PC-3 (cell line): Measurements from ENCODE around the gene FBXW5. TPM values are rescaled to one million over a fixed set of nuclear protein-coding genes. Genes with fewer than 3 reads are reported as not detected.

Source experiments
- ATAC-seq: fragments of 200-7000 bp; cut with Tn5 transposase; 2 replicates; pipeline ENCODE4 v1.9.1; 2020; ENCODE audit warnings: mild to moderate bottlenecking, moderate library complexity
- BruUV-seq: library from RNA; stranded (reverse); fragments of 400-500 nt; replicated peaks from 2 replicates; lab custom pipeline; 2021; lab: Mats Ljungman, UMichigan
- CTCF ChIA-PET: fragments of 300-600 bp; sonication (Branson Sonifier 250); formaldehyde crosslinking; loops from one replicate; lab custom pipeline; 2022; ENCODE audit warnings: antibody characterized with exemption; lab: Charles Lee
- POLR2A ChIA-PET: fragments of 300-600 bp; sonication (Branson Sonifier 250); formaldehyde crosslinking; loops from one replicate; lab custom pipeline; 2022; ENCODE audit warnings: antibody characterized with exemption; ENCODE audit not compliant: unreplicated experiment; lab: Charles Lee
- DNase-seq: peaks from one replicate; pipeline ENCODE4 v3.0.0-alpha.2; 2015
- H2AFZ ChIP-seq: fragments of 300-600 bp; sonication (generic); 2 replicates; pipeline ENCODE4 v1.6.0; 2016; ENCODE audit warnings: antibody characterized with exemption, low read length
- H3F3A ChIP-seq: fragments of 300-600 bp; sonication (generic); one replicate; pipeline ENCODE4 v1.6.0; 2017; ENCODE audit warnings: antibody characterized with exemption, low read length, control low read depth, mild to moderate bottlenecking; ENCODE audit not compliant: unreplicated experiment
- H3K27ac ChIP-seq: fragments of 300-600 bp; sonication (generic); 2 replicates; pipeline ENCODE4 v1.5.1; 2016; ENCODE audit warnings: mild to moderate bottlenecking, low read length
- H3K27me3 ChIP-seq: fragments of 300-600 bp; sonication (generic); 2 replicates; pipeline ENCODE4 v1.6.1; 2016; ENCODE audit warnings: low read length, mixed read lengths
- H3K36me3 ChIP-seq: fragments of 300-600 bp; sonication (generic); 2 replicates; pipeline ENCODE4 v1.6.1; 2016; ENCODE audit warnings: low read depth, mixed run types, low read length, mixed read lengths
- H3K4me1 ChIP-seq: fragments of 300-600 bp; sonication (generic); 2 replicates; pipeline ENCODE4 v1.5.1; 2016; ENCODE audit warnings: low read length; ENCODE audit not compliant: insufficient read depth
- H3K4me2 ChIP-seq: fragments of 300-600 bp; sonication (generic); 2 replicates; pipeline ENCODE4 v1.6.0; 2016; ENCODE audit warnings: low read length
- H3K4me3 ChIP-seq: fragments of 300-600 bp; sonication (generic); 2 replicates; pipeline ENCODE4 v1.5.1; 2016; ENCODE audit warnings: mild to moderate bottlenecking, low read length, mixed read lengths
- H3K79me2 ChIP-seq: fragments of 300-600 bp; sonication (generic); 2 replicates; pipeline ENCODE4 v1.6.1; 2017; ENCODE audit warnings: low read length, mixed read lengths
- H3K9ac ChIP-seq: fragments of 300-600 bp; sonication (generic); 2 replicates; pipeline ENCODE4 v1.6.0; 2016; ENCODE audit warnings: mild to moderate bottlenecking, low read length
- H3K9me2 ChIP-seq: fragments of 300-600 bp; sonication (generic); replicated peaks from 2 replicates; pipeline ENCODE4 v1.6.1; 2016; ENCODE audit warnings: mixed run types, low read length, mixed read lengths
- H3K9me3 ChIP-seq: fragments of 300-600 bp; sonication (generic); 2 replicates; pipeline ENCODE4 v1.6.1; 2016; ENCODE audit warnings: low read length, mixed read lengths
- H4K20me1 ChIP-seq: fragments of 300-600 bp; sonication (generic); 2 replicates; pipeline ENCODE4 v1.6.1; 2016; ENCODE audit warnings: low read length, mixed read lengths
- EZH2 ChIP-seq: fragments of 300-600 bp; sonication (generic); IDR thresholded peaks from one replicate; pipeline ENCODE4 v1.6.1; 2017; ENCODE audit warnings: antibody characterized with exemption, mild to moderate bottlenecking, low read length; ENCODE audit not compliant: unreplicated experiment
- EZH2phosphoT487 ChIP-seq: fragments of 300-600 bp; sonication (generic); IDR thresholded peaks from 2 replicates; pipeline ENCODE4 v1.6.1; 2018; ENCODE audit warnings: mild to moderate bottlenecking, antibody characterized with exemption, low read length, borderline replicate concordance
- intact Hi-C: fragments of 100-400 bp; cut with micrococcal nuclease; formaldehyde crosslinking; loops from 2 replicates; pipeline ENCODE4 v1.9.0; 2023
- total RNA-seq: library from RNA; depleted of rRNA; stranded (reverse); fragments of >200 nt; gene quantifications from 2 replicates; pipeline ENCODE4 v1.2.3, GENCODE V29; 2014
- TF ChIP-seq, protein P1 (sequence below): fragments of 300-600 bp; sonication (generic); conservative IDR thresholded peaks from 2 replicates; pipeline ENCODE4 v1.5.1; 2017; ENCODE audit warnings: antibody characterized with exemption, low read depth, mild to moderate bottlenecking, low read length

Gene FBXW5
- total RNA-seq, 1 experiment from 2014 or later = 138 TPM

GRCh38 chr9:136941231-136942111 lies 3.1 kb downstream of the FBXW5 start:
- intact Hi-C loops = no loop called here
- BruUV-seq = no TSS peak

DNA sequence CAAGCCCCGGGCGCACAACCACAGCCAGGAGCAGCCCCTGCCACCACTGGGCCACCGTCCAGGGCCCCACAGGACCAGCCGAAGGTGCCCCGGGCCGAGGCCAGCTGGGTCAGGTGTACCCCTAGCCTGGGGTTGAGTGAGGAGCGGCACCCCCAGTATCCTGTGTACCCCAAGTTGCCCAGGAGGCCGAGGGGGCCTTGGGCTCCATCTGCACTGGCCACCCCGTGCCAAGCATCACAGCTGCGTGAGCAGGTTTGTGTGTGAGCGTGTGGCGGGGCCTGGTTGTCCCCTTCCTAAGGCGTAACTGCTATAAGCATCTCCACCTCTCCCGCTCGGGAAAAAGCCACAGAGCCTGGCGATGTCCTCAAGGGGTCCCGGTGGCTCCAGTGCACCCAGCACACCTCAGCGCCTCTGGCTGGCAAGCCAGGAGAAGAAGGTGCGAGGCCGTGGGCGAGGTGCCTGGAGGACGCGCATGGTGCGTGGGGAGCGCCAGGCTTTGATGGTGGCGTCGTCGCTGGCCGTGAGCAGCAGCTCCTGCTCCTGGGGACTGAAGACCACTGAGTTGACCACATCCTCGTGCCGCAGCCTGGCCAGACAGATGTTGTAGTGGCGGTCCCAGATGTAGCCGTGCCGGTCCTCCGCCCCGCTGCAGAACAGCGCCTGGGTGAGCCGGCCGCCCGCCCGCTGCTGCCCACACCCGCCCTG lies 3.9 kb downstream of the FBXW5 start:
- Histone ChIP-seq H3K36me3 (no peaks in the 10 kb centered on the region; the same call in 1 of the 2 replicates), H3K9ac (no peak overlapping the region), H3K4me2 (no peak overlapping the region), H3K27me3 (no peaks in the 10 kb centered on the region), H4K20me1 (no peaks in the 10 kb centered on the region), H3K9me3 (no peaks in the 10 kb centered on the region), H3K4me1 (no peaks in the 10 kb centered on the region; the same call in 1 of the 2 replicates), H3K4me3 (no peak overlapping the region), H2AFZ (no peak overlapping the region), H3K9me2 (no peaks in the 10 kb centered on the region), H3F3A (no peaks in the 10 kb centered on the region), H3K79me2 (peaks cover 26% of the 10 kb centered on the region), H3K27ac (no peak overlapping the region)
- intact Hi-C loops = no loop called here
- DNase-seq (no peak), ATAC-seq (no peak)
- no TSS peak for BruUV-seq
- ChIA-PET CTCF (no interaction called here), POLR2A (no interaction called here)
- TF ChIP-seq EZH2phosphoT487 = no peak
- TF ChIP-seq, protein P1, sequence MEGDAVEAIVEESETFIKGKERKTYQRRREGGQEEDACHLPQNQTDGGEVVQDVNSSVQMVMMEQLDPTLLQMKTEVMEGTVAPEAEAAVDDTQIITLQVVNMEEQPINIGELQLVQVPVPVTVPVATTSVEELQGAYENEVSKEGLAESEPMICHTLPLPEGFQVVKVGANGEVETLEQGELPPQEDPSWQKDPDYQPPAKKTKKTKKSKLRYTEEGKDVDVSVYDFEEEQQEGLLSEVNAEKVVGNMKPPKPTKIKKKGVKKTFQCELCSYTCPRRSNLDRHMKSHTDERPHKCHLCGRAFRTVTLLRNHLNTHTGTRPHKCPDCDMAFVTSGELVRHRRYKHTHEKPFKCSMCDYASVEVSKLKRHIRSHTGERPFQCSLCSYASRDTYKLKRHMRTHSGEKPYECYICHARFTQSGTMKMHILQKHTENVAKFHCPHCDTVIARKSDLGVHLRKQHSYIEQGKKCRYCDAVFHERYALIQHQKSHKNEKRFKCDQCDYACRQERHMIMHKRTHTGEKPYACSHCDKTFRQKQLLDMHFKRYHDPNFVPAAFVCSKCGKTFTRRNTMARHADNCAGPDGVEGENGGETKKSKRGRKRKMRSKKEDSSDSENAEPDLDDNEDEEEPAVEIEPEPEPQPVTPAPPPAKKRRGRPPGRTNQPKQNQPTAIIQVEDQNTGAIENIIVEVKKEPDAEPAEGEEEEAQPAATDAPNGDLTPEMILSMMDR = no peak
- no peak for TF ChIP-seq EZH2

More at GRCh38 chr9:136941231-136942111, 3.1 kb downstream of the FBXW5 start:
- Histone ChIP-seq H3K9ac (no peak overlapping the region), H3K79me2 (peaks cover 26% of the 10 kb centered on the region), H3F3A (no peaks in the 10 kb centered on the region), H3K4me3 (no peak overlapping the region), H2AFZ (no peak overlapping the region), H3K27me3 (no peaks in the 10 kb centered on the region), H3K9me2 (no peaks in the 10 kb centered on the region), H4K20me1 (no peaks in the 10 kb centered on the region), H3K4me2 (no peak overlapping the region), H3K4me1 (no peaks in the 10 kb centered on the region; the same call in 1 of the 2 replicates), H3K9me3 (no peaks in the 10 kb centered on the region), H3K27ac (no peak overlapping the region), H3K36me3 (no peaks in the 10 kb centered on the region; the same call in 1 of the 2 replicates)
- POLR2A ChIA-PET = no interaction called here
- DNase-seq = no peak
- no peak for TF ChIP-seq EZH2
- no peak for TF ChIP-seq EZH2phosphoT487
- TF ChIP-seq, protein P1 = no peak
- ATAC-seq = no peak
- CTCF ChIA-PET = no interaction called here
